T-helper 17 cell (primary cell): ENCODE data around the gene LRRC75A. TPM values are rescaled to one million over a fixed set of nuclear protein-coding genes. Genes with fewer than 3 reads are reported as not detected.
"Not testable (repeated sequence)": the region's sequence is repeated elsewhere in the genome, so short reads cannot be mapped to it uniquely, and the experiment has no call there.

Experiments
- ATAC-seq: fragments of 150-1000 bp; cut with Tn5 transposase; 2 replicates; pipeline ENCODE4 v1.10.0; 2021; ENCODE audit warnings: mild to moderate bottlenecking, moderate library complexity
- DNase-seq, 3 donors: peaks; one replicate each; pipeline versions ENCODE4 v3.0.0 to v3.0.0-alpha.2; 2020 to 2021
- H3K9me3 ChIP-seq: one replicate; pipeline ENCODE4 v1.7.0; 2013; ENCODE audit warnings: low read length, mild to moderate bottlenecking; ENCODE audit not compliant: control insufficient read depth, poor library complexity, severe bottlenecking
- H3K27ac Mint-ChIP-seq: one replicate; pipeline ENCODE4 v1.8.0; 2022; ENCODE audit warnings: mild to moderate bottlenecking, moderate library complexity, mixed read lengths
- H3K27me3 Mint-ChIP-seq: one replicate; pipeline ENCODE4 v1.8.0; 2022; ENCODE audit warnings: mixed read lengths
- H3K36me3 Mint-ChIP-seq: one replicate; pipeline ENCODE4 v1.8.0; 2022; ENCODE audit warnings: low read depth, mixed read lengths
- H3K4me1 Mint-ChIP-seq: one replicate; pipeline ENCODE4 v1.8.0; 2022; ENCODE audit warnings: mild to moderate bottlenecking, mixed read lengths
- H3K4me3 Mint-ChIP-seq: one replicate; pipeline ENCODE4 v1.8.0; 2022; ENCODE audit warnings: mild to moderate bottlenecking, moderate library complexity, mixed read lengths
- total RNA-seq, 4 donors: library from RNA in 2 of 4; stranded (reverse) in 2 of 4; gene quantifications; one replicate each; pipeline ENCODE4 v1.2.3 and lab custom pipeline; 2022 to 2026

The LRRC75A gene
- total RNA-seq, 2 donors from 2014 or later = 3.1 to 5.0 TPM

DNA sequence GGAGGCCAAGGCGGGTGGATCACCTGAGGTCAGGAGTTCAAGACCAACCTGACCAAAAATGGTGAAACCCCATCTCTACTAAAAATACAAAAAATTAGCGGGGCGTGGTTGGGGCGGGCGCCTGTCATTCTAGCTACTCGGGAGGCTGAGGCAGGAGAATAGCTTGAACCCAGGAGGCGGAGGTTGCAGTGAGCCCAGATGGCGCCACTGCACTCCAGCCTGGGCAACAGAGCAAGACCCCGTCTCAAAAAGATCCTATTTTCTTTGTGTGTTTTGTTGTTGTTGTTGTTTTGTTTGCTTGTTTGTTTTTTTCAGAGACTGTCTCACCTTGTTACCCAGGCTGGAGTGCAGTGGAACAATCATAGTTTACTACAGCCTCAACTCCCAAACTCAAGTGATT lies 88.1 kb downstream of the LRRC75A start:
- ATAC-seq, H3K4me3 Mint-ChIP-seq, DNase-seq, H3K27ac Mint-ChIP-seq, H3K36me3 Mint-ChIP-seq, H3K27me3 Mint-ChIP-seq, H3K9me3 ChIP-seq, H3K4me1 Mint-ChIP-seq: not testable (repeated sequence)

DNA sequence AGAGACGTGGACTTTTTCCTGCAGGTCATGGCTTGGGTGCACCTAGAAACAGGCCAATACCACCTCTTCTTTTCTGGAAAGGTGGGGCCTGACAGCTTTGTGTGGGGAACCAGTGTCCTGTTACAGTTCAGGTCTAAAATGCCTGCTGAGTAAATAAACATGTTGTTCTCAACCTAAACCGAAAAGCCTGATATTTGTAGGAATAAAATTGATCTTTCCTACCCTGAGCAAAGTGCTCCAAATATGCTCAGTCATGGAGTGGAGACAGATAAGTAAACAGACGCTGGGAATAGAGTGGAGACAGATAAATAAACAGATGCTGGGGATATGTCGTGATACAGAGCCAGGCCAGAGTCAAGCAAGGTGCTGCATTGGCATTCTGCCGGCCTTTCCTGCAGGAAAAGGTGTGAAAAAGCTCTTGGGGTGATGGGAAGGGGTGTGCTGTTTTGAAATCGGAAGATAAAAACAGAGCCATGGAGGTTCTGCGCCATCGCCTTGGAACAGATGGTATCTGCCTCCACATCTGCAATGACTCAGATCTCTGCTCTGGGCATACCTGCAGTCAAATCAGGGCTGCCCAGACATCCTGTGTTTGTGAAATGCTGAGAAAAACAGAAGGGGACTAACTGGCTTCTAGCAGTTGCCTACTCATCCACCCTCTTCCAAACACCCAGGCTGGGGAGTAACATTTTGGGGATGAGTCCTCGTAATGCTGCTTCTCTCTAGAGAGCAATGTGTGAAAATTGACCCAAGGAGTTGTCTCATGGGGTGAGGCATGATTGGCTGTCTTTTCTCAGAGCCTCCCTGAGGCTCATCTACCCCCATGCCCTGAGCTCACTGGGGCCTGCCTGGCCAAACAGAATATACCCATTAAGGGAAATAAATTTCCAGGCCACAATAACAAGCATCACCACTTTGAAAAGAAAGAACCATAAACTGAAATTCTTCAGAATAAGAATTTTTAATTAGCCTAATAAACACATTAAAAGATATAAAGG lies 93.4 kb downstream of the LRRC75A start:
- H3K27me3 Mint-ChIP-seq = no peaks in the 10 kb centered on the region
- DNase-seq = no peak
- H3K36me3 Mint-ChIP-seq = no peaks in the 10 kb centered on the region
- no peak overlapping the region for H3K4me3 Mint-ChIP-seq
- ATAC-seq = peak; percentile 57
- peak overlapping the region; percentile 82 for H3K27ac Mint-ChIP-seq
- no peaks in the 10 kb centered on the region for H3K9me3 ChIP-seq
- H3K4me1 Mint-ChIP-seq = peaks cover 5% of the 10 kb centered on the region

DNA sequence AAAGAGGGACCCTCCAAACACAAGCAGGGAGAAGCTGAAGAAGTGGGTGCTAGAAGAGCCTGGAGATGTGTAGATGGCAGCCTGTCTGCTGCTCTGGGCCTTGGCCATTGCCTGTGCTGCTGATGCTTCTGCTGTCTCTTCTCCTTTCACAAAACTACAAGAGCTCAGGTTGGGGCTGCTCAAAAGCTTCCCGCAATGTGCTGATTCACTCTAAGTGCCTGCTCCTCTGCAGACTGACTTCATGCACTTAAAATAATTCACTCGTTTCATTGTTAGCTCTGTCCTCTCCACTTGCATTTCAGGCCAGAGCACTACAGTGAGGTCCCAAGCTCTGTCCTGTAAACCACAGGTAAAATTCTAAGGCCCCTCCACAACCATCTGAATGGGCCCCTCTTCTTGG lies 95.3 kb downstream of the LRRC75A start:
- peak overlapping the region; percentile 59 for H3K27ac Mint-ChIP-seq
- H3K4me3 Mint-ChIP-seq, H3K36me3 Mint-ChIP-seq, ATAC-seq, DNase-seq, H3K27me3 Mint-ChIP-seq, H3K9me3 ChIP-seq, H3K4me1 Mint-ChIP-seq: not testable (repeated sequence)

- peak overlapping the region; percentile 59 for H3K27ac Mint-ChIP-seq
- H3K36me3 Mint-ChIP-seq, H3K27me3 Mint-ChIP-seq, H3K9me3 ChIP-seq, ATAC-seq, H3K4me3 Mint-ChIP-seq, DNase-seq, H3K4me1 Mint-ChIP-seq: not testable (repeated sequence)
Measured at GRCh38 chr17:16395887-16396286, 96.1 kb downstream of the LRRC75A start.

GRCh38 chr17:16392491-16392890 lies 99.5 kb downstream of the LRRC75A start:
- H3K9me3 ChIP-seq, H3K4me3 Mint-ChIP-seq, DNase-seq, H3K4me1 Mint-ChIP-seq, ATAC-seq, H3K27ac Mint-ChIP-seq, H3K36me3 Mint-ChIP-seq, H3K27me3 Mint-ChIP-seq: not testable (repeated sequence)

Other genes with a start within 250 kb of the LRRC75A start
- gene CENPV, start 138.7 kb downstream of the LRRC75A start, total RNA-seq = 1 to 10 TPM; 6.9 to 9.2 TPM
- 100 to 1,000 TPM; 819 to 876 TPM for gene UBB, start 111.1 kb downstream of the LRRC75A start, total RNA-seq
- 10 to 100 TPM; 87.1 to 91.1 TPM for gene TRPV2, start 76.6 kb downstream of the LRRC75A start, total RNA-seq
- gene ZNF287, start 77.0 kb upstream of the LRRC75A start, total RNA-seq = 1 to 10 TPM; 6.6 to 7.6 TPM
- 1 to 10 TPM; 4.0 to 4.1 TPM for gene ZNF624, start 161.7 kb upstream of the LRRC75A start, total RNA-seq
- gene CCDC144A, start 198.0 kb upstream of the LRRC75A start, total RNA-seq = 10 to 100 TPM in 1 of 2 donors, 1 to 10 TPM in 1; 9.9 to 11.8 TPM